ENCODE data around the gene BNIP3.
"Not testable (repeated sequence)": the region's sequence is repeated elsewhere in the genome, so short reads cannot be mapped to it uniquely, and the experiment has no call there.

BNIP3 gene

GRCh38 chr10:132001238-132001972, 19.7 kb upstream of the BNIP3 start:
- no peak for DNase-seq

DNA sequence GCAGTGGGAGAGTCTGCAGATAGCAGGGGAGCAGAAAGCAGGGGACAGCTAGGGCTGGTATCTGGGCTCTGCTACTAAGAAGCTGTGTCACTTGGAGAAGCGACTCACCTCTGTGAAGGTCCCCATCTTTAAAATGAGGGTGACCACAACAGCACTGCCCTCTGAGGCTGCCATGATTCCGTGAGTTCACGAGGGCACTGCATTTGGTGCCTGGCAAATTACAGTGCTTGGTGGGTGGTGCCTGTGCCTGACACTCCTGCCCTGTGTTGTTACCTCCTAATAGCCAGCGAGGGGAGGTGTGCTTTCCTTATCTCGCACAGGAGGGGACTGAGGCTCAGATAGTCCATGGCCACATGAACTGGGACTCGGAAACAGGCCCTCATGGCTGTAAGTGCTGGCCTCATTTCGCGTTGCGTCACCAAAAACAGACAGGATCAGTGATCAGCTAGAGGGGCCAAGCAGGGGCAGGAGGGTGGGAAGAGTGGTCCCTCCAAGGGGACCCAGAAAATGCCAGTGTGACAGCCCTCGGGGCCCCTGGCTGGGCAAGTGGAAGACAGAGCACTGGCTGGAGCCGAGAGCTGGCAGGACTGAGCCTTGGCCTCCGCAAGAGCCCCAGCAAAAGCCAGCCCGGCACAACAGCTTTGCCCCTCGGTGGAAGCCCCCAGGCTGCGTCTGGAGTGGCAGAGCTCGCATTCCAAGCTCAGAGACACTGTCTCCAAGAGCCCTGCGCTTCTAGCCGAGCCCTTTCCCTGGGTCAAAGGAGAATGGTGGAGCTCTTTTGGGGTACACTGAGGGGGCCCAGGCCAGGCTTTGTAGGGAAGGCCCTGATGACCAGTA, 17.3 kb upstream of the BNIP3 start:
- DNase-seq = no peak

- no peak for DNase-seq
Observed at GRCh38 chr10:131998050-131998844, 16.5 kb upstream of the BNIP3 start.

DNA sequence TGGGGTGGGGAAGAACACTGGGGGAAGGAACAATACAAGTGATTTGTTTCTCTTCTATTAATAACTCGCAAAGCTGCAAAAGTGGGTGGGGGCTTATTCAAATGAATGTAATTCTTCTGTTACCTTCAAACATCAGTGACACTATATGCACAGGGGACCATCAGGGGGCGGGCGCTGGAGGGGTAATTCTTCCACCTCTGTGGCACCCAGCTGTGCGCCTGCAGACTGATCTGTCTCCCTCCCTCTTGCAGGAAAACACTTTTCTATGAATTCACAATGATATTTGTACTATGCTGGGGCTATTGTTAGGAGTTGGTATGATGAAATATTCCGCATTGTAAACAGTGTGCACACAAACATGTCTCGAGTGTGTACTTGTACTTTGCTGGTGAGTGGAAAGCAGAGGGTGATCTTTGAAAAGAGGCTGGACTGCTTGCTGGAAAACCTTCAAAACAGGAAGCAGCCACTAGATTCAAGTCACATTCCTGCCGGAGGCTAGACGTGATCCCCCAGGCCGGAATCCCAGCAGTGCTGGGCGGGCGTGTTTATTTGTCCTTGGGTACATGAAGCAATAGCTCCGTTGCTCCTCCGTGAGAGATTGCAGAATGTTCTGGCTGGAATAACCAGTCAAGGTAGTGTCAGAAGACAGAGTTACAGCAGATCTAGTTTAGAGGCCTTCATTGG, 15.8 kb upstream of the BNIP3 start:
- DNase-seq = no peak

GRCh38 chr10:131996466-131997365, 15.0 kb upstream of the BNIP3 start:
- no peak for DNase-seq

DNA sequence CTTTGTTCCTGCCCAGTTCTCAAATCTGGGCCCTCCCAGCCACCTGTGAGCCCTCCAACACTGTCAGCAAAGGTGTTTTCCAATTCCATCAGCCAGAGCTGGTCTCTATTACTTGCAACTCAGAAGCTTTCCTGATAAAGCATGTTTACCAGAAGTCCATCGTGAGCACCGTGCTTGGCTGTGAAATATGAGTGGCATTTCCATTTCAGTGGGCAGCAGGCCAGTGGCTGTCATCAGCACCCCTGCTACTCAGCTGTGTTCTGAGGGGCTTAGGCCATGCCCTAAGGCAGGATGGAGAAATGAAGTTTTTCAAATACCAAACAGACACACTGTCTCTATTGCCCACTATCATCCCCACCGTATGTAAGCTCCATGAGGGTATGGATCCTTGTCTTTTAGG, 12.7 kb upstream of the BNIP3 start:
- DNase-seq = no peak

GRCh38 chr10:131993275-131993674, 11.6 kb upstream of the BNIP3 start:
- no peak for DNase-seq

DNA sequence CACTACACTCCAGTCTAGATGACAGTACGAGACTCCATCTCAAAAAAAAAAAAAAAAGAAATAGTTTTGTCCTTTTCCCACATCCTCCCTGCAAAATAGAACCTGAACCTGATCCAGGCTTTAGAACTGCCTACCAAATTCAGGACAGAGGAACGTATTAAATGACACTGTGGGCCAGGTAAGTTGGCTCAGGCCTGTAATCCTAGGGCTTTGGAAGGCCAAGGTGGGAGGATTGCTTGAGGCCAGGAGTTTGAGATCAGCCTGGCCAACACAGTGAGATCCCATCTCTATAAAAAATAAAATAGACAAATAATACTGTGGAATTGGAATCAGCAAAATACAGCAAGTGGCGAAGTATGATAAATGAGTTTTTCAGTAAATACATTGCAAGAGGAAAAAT, 10.0 kb upstream of the BNIP3 start:
- no peak for DNase-seq

DNA sequence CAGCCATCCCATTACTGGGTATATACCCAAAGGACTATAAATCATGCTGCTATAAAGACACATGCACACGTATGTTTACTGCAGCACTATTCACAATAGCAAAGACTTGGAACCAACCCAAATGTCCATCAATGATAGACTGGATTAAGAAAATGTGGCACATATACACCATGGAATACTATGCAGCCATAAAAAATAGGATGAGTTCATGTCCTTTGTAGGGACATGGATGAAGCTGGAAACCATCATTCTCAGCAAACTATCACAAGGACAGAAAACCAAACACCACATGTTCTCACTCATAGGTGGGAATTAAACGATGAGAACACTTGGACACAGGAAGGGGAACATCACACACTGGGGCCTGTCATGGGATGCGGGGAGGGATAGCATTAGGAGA, 6.1 kb upstream of the BNIP3 start:
- DNase-seq = not testable (repeated sequence)

- not testable (repeated sequence) for DNase-seq
Observed at GRCh38 chr10:131987301-131987700, 5.6 kb upstream of the BNIP3 start.

GRCh38 chr10:131986851-131987250, 5.1 kb upstream of the BNIP3 start:
- not testable (repeated sequence) for DNase-seq

- no peak for DNase-seq
Observed at GRCh38 chr10:131983780-131984179, 2.1 kb upstream of the BNIP3 start.

- no peak for DNase-seq
Observed at GRCh38 chr10:131982796-131983195, 1.1 kb upstream of the BNIP3 start.

DNA sequence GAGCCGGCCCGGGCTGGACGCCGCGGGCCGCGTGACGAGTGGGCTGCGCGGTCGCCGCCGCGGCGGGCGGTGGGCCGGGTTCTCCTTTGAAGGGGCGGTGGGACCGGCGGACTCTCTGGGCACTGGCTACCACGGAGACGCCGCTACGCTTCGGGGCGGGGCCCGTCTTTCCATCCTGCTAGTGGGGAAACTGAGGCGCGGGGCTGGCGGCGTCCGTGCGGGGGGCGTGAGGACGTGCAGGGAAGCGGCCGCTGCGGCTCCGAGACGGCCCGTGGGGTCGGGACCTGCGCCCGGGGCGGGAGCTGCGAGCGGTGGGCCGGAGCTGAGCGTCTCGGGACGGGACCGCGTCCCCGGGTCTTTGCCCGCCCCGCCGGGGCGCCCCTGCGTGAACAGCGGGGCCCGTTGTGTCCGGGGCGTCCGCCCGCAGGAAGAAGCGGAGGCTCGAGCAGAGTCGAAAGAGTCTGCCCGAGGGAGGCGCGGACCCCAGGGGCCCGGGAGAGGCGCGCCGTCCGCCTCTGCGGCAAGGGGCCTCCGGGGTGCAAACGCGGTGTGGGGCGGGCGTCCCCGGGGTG, 548 bp upstream of the BNIP3 start:
- no peak for DNase-seq

DNA sequence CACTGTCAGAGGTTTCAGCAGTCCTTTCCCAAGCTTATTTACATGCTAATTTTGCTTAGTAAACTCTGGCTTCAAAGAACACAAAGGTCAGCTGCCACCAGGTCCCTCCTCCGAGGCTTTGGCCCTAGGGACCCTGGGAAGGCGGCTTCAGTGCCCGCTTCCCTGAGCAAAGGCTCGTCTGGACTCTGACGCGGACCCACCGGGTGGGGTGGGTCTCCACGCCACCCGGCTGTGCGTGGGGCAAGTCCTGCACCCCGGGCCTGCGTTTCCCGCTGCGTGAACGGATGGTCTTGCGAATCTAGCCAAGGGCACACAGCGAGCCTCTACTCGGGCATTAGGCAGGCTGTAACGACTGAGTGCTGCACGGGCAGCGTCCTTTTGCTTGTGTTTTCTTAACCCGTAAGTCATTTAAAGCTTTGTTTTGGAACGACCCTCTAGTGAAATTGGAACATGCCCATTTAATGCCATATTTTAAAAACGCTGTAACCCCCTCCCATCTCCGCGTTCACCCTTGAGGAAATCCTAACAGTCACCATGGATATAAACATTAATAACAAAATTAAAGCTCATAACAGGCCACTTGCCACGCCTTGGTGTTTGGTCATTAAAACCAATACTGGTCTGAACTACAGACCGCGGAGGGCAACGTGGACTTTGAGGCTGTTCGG, 828 bp downstream of the BNIP3 start:
- no peak for DNase-seq

- DNase-seq = no peak
Observed at GRCh38 chr10:131980321-131980720, 1.4 kb downstream of the BNIP3 start.

DNA sequence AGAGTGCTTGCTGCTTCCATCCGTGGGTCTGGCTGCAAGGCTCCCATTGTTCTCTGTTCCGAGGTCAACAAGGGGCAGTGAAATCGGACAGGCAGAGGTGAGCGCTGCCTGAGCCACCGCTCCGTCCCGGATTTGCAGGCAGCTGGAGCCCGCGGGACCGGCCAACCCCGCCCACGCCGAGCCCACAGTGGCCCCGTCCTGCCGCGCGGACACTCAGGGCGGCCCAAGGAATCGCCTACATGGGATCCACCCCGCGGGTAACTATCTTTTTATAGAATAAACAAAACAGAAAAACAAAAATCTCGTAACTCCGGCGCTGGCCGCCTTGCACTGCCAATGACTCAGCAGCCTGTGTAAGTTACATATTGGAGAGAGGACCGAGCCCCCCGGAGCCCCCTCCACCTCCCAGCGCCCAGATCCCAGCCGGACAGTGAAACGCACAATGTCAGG, 1.9 kb downstream of the BNIP3 start:
- no peak for DNase-seq

GRCh38 chr10:131979336-131979735, 2.4 kb downstream of the BNIP3 start:
- no peak for DNase-seq

GRCh38 chr10:131978851-131979250, 2.9 kb downstream of the BNIP3 start:
- no peak for DNase-seq

DNA sequence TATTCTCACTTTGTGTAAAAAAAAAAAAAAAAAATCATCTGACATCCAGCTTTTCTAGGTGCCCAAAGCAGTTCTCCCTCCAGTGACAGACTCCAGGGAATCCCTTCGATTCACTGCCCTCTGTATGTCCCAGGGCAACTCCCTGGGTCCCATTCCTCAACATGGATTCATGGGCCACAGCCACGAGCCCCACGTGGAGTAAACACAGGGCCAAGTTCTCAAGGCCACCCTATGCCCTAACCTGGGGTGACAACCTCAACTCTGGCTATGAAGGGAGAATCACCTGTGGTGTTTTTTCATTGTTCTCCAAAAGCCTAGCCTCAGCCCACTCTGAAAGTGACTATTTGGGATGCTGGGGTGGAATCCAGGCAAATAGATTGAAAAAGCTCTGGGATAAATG, 3.4 kb downstream of the BNIP3 start:
- no peak for DNase-seq
